Left ventricle myocardium inferior (tissue), 1 donor: ENCODE data around the gene STX1B. TPM values are rescaled to one million over a fixed set of nuclear protein-coding genes. Genes with fewer than 3 reads are reported as not detected.

Experiments
- DNase-seq: peaks from one replicate; pipeline ENCODE4 v3.0.0-alpha.2; 2020
- H3K27ac ChIP-seq: fragments of 200-600 bp; replicated peaks from 2 replicates; pipeline ENCODE4 v1.8.0; 2021
- H3K27me3 ChIP-seq: fragments of 200-600 bp; 2 replicates; pipeline ENCODE4 v1.8.0; 2021; ENCODE audit warnings: low read depth
- H3K36me3 ChIP-seq: fragments of 200-600 bp; 2 replicates; pipeline ENCODE4 v1.8.0; 2021
- H3K4me1 ChIP-seq: fragments of 200-600 bp; 2 replicates; pipeline ENCODE4 v1.8.0; 2021
- H3K4me3 ChIP-seq: fragments of 200-600 bp; 2 replicates; pipeline ENCODE4 v1.8.0; 2021; ENCODE audit warnings: mild to moderate bottlenecking, moderate library complexity
- H3K9me3 ChIP-seq: fragments of 200-600 bp; replicated peaks from 2 replicates; pipeline ENCODE4 v1.8.0; 2021
- intact Hi-C: fragments of 100-400 bp; cut with micrococcal nuclease; formaldehyde crosslinking; loops from one replicate; pipeline ENCODE4 v1.11.0; 2022
- total RNA-seq: library from RNA; stranded (reverse); fragmentation: NEBNext Ultra II Directional; extraction: Animal tissue kit (Norgen Biotek cat#: 25700); gene quantifications from one replicate; pipeline ENCODE4 v1.2.1, GENCODE V29; 2021
- TF ChIP-seq, protein P1 (sequence below): fragments of 200-600 bp; IDR thresholded peaks from 2 replicates; pipeline ENCODE4 v1.8.0; 2021; ENCODE audit warnings: antibody characterized with exemption, mild to moderate bottlenecking, borderline replicate concordance
- donor health status: DM: no; HTN: yes; CAD: no; lungs with severe emphysema.

STX1B gene
- total RNA-seq, 1 donor from 2014 or later: 0.77 TPM

DNA sequence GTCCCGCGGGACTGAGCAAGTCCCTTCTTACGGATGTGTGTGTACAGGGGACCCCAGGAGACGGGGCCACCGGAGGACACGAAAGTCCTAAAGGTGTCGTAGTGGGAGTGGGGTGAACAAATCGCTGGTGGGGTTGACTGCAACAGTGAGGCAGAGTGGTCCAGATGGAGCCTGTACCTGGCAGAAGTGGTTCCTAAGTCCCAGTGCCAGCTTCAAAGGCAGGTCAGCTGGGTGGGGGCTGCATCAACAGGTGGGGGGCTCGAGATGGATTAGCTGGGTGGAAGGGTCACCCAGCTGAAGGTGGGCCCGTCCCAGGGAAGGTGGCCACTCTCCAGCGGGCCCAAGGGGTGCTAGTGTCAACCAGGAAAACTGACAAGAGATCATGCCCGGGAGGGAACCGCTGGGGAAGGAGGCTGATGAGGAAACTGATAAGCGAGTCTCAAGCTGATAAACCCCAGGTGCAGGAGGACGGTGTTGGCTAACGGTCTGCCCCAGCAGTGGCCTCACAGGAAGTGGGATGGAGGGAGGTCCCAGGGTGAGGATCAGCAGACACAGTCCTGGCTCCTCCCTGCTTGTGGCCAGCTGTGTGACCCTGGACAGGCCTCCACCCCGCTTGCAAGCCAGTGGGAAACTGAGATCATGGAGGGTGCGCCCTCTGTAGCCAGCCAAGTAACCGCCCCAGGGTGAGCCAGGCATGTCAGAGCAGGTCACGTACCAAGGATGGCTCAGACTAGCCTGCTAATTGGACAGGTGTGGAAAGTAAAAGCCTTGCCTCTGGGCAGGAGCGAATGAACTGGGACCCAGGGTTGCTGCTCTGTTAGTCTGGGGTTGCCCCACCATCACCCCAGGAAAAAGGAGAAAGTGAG, 60.6 kb downstream of the STX1B start:
- peak; percentile 87 for DNase-seq
- no peaks in the 10 kb centered on the region for H3K9me3 ChIP-seq
- TF ChIP-seq, protein P1, sequence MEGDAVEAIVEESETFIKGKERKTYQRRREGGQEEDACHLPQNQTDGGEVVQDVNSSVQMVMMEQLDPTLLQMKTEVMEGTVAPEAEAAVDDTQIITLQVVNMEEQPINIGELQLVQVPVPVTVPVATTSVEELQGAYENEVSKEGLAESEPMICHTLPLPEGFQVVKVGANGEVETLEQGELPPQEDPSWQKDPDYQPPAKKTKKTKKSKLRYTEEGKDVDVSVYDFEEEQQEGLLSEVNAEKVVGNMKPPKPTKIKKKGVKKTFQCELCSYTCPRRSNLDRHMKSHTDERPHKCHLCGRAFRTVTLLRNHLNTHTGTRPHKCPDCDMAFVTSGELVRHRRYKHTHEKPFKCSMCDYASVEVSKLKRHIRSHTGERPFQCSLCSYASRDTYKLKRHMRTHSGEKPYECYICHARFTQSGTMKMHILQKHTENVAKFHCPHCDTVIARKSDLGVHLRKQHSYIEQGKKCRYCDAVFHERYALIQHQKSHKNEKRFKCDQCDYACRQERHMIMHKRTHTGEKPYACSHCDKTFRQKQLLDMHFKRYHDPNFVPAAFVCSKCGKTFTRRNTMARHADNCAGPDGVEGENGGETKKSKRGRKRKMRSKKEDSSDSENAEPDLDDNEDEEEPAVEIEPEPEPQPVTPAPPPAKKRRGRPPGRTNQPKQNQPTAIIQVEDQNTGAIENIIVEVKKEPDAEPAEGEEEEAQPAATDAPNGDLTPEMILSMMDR: no peak
- peak overlapping the region; percentile 98 for H3K27ac ChIP-seq
- intact Hi-C loops: no loop called here
- H3K4me3 ChIP-seq: peak overlapping the region; percentile 100
- H3K36me3 ChIP-seq: peaks cover 3% of the 10 kb centered on the region
- H3K4me1 ChIP-seq: peaks cover 64% of the 10 kb centered on the region
- no peaks in the 10 kb centered on the region for H3K27me3 ChIP-seq

DNA sequence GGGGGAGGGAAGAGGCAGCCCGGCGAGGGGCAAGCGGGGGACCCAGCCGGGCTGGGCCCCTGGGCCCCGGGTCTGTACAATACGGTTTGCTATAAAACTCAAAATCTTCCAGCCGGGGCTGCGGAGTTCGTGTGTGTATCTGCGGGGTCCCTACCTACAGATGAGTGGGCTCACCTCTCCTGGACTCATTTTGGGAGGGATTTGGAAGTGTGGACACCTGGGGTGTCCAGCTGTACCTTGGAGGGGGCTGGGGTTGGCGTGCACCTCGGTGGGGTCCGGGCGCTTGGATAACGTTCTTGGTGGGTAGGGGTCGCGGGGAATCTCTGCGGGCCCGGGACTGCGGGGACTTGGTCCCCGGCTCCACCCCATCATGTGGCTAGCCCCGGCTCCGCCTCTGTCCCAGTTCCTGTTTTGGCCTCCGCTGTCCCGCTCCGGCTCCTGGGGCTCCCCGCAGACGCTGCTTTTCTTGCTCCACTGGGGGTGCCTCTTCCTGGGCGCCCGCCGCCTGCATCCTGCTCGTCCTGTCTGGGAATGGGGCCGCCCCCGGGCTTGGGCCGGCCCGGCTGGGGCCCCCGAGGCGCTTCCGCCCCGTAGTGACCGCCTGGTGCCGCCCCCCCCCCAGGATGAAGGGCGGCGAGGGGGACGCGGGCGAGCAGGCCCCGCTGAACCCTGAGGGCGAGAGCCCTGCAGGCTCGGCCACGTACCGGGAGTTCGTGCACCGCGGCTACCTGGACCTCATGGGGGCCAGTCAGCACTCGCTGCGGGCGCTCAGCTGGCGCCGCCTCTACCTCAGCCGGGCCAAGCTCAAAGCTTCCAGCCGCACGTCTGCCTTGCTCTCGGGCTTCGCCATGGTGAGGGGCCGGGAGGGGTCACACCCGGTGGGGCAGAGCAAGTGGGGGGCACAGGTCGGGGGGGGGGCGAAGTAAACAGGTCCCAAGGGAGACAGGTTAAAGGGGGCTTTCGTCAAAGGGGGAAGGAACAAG, 61.5 kb downstream of the STX1B start, which contains the start of gene ORAI3:
ORAI3 (plus strand) TSS at position 402 of the 983 bp plus-strand sequence; CDS start at position 624, 222 bp downstream.
- TF ChIP-seq, protein P1: no peak
- intact Hi-C loops: no loop called here
- H3K27me3 ChIP-seq: no peaks in the 10 kb centered on the region
- peaks cover 8% of the 10 kb centered on the region for H3K36me3 ChIP-seq
- peak within 1 kb of the TSS; percentile 100 for H3K4me3 ChIP-seq
- peaks cover 57% of the 10 kb centered on the region for H3K4me1 ChIP-seq
- DNase-seq: peak; percentile 84
- no peaks in the 10 kb centered on the region for H3K9me3 ChIP-seq
- H3K27ac ChIP-seq: peak within 1 kb of the TSS; percentile 98

DNA sequence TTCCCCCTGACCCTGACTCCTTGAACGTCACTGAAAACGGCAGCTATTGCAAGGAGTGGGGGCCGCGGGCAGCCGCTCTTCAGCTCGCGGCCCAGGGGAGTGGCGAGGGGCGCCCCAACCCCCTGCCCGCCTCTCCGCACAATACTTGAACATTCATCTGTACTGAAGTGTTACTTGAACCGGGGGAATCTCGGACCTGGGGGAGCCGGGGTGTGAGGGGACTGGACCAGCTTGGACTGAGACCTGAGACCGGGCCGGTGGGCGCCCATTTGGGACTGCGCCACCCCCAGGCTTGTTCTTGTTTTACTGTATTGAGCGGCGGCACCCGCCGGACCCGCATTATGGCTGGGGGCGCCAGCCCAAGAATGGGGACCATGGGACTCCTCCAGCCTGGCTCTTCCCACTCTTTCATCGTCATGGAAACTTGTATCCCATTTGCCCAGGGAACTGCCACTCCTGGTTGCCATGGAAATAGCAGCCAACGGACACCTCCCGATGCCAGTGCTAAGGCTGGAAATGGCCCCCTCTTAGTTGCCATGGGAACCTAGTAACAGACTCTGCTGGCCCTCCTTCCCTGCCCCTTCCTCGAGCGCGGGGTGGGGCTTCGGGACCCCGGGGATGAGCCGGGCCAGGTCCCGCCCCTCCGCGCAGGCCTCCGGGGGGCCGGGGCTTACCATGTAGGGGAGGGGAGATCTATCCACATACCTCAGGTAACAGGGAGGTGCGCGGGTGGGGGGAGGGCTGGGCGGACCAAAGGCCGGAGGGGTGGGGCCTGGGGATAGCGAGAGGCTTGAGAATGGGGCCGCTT, 62.4 kb downstream of the STX1B start:
- peak; percentile 83 for DNase-seq
- Histone ChIP-seq H3K36me3 (peaks cover 9% of the 10 kb centered on the region), H3K27me3 (no peaks in the 10 kb centered on the region), H3K4me3 (peak overlapping the region; percentile 100), H3K9me3 (no peaks in the 10 kb centered on the region), H3K4me1 (peaks cover 49% of the 10 kb centered on the region), H3K27ac (peak overlapping the region; percentile 98)
- TF ChIP-seq, protein P1: no peak
- intact Hi-C loops: no loop called here

DNA sequence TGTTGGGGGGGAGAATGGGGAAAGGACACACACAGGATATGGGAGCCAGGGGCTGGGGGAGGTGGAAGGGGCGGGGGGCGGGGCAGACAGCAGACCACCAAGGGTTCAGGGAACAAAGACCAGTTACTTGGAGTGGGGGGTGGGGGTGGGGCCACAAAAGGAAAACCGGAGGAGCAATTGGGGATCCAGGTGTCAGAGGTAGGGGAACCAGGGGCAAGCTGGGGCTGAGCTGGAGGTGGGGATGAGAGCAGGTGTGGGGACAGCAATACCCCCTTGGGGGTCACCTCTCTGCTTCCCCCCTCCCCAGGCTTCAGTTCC, 62.9 kb downstream of the STX1B start:
- Histone ChIP-seq H3K27ac (no peak overlapping the region), H3K27me3 (no peaks in the 10 kb centered on the region), H3K4me3 (no peak overlapping the region), H3K4me1 (peaks cover 47% of the 10 kb centered on the region), H3K36me3 (peaks cover 14% of the 10 kb centered on the region), H3K9me3 (no peaks in the 10 kb centered on the region)
- TF ChIP-seq, protein P1: no peak
- no peak for DNase-seq
- intact Hi-C loops: no loop called here
